HG03097 (cell line): ENCODE data around the gene BTBD9.
A peak's percentile ranks its signal among the peaks of the same experiment; 100 is the strongest.
"Not testable (repeated sequence)": the region's sequence is repeated elsewhere in the genome, so short reads cannot be mapped to it uniquely, and the experiment has no call there.

ENCODE experiments used
- ATAC-seq: cut with Tn5 transposase; IDR thresholded peaks from one replicate; pipeline ENCODE4 v1.9.1; 2021; ENCODE audit not compliant: unreplicated experiment, low FRiP score

BTBD9 gene

DNA sequence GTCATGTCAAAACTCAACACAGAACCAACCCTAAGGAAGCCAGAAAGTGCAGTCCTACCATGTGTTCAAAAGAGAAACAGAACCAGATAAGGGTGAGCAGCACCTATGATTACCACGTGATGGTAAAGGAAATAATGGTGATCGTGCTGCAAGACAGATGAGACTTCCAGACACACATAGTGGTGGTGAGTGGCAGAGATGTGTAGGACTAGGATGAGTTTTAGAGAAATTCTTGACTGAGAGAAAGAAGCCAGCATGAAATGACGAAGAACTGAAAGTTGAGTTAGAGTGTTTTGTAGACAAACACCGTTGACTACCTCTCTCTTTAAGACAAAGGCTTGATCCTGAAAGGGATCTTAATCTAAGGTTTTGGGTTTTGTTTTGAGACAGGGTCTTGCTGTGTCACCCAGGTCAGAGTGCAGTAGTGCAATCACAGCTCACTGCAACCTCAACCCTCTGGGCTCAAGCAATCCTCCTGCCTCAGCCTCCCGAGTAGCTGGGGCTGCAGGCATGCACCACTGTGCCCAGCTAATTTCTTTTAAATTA is 10.6 kb upstream of the BTBD9 start:
- no peak for ATAC-seq

GRCh38 chr6:38649744-38650143 is 10.0 kb upstream of the BTBD9 start:
- ATAC-seq, result no peak

GRCh38 chr6:38648629-38649028 is 8.9 kb upstream of the BTBD9 start:
- no peak for ATAC-seq

DNA sequence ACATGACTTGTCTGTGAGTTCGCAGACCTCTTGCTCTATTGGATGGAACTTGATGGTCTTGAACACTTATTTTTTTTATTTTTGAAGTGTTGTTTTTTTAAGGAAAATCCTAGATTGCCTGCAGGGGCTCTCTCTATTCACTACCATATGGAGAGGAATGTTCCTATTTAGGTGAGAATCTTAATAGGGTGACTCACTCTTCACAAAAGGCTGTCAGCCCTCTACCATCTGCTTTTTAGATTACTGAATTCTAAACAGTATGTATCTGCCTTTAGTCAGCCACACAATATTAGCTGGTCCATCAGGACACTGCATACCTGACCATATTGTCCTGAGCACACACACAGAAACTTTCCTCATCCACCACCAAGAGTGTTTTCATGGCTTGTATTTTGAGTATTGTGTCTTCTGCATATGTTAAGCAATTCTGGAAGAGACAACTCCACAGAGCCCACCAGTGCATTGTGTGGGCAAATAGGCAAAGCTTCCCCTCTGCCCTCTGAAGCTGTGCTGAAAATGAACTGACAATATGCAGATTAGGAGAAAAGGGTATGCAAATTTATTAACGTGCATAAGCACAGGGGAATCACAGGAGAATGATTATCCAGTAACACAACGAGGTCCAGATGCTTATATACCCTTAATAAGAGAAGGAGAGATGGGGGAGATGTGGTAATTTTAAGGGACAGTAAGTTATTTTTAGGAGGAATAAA is 6.6 kb upstream of the BTBD9 start:
- no peak for ATAC-seq

- no peak for ATAC-seq
Observed at GRCh38 chr6:38644951-38645350, 5.2 kb upstream of the BTBD9 start.

DNA sequence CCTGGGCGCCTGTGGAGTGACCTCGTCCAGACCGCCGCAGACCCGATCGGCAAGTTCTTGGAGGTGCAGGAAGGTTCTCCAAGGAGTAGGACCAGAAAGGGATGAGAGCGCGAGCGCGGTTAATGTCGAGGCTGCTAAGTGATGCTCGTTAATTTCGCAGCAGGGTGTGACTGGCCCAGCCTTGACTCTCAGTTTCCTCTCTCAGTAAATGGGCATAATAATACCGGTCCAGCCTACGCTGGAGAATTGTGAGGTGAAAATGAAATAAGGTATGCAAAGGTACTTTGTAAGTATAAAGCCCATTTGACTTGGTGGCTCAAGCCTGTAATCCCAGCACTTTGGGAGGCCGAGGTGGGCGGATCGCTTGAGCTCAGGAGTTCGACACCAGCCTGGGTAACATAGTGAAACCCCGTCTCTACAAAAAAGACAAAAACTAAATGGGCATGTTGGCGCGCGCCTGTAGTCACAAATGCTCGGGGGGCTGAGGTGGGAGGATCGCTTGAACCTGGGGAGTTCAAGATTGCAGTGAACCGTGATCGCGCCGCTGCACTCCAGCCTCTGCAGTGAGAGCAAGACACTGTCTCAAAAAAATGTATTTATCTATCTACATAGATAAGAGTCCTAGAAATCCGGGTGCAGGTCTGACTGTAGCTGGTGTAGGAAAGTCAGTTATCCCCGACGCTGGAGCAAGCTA is 634 bp upstream of the BTBD9 start:
- no peak for ATAC-seq

GRCh38 chr6:38638941-38639497 is 710 bp downstream of the BTBD9 start:
- peak; percentile 27 for ATAC-seq

- no peak for ATAC-seq
Observed at GRCh38 chr6:38637756-38638155, 2.0 kb downstream of the BTBD9 start.

DNA sequence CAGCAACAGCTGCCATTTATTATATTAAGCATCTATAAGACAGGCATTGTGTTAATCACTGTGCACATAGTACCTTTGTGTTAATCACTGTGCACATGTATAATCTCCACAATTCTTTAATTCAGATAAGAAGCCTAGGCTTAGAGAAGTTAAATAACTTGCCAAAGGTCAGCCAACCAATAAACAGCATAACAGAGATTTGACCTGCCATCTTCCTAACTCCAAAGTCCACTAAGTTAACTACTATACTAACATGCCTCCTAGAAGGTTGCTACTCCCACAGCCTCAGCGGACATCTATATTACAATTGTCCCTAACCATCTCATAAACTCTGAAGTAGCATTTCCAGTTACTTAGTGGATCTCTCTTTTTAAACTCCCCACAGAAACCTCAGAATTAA is 3.7 kb downstream of the BTBD9 start:
- no peak for ATAC-seq

DNA sequence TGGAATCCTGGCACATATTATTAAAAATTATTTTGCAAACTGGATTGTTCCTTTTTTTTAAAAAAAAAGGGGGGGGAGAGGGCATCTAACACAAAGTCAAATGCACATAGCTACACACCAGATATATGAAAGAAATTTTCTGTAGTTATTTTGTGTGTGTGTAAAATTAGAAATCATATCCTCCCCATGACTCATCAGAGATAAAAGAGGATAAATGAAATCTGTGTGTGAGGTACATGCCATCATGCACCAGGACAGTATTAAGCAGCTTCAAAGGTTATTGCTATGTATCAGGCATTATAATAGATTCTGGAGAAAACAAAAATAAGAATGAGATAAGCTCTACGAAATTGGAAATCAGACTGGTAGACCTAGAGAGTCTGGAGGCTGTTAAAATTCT is 5.2 kb downstream of the BTBD9 start:
- ATAC-seq, result no peak

DNA sequence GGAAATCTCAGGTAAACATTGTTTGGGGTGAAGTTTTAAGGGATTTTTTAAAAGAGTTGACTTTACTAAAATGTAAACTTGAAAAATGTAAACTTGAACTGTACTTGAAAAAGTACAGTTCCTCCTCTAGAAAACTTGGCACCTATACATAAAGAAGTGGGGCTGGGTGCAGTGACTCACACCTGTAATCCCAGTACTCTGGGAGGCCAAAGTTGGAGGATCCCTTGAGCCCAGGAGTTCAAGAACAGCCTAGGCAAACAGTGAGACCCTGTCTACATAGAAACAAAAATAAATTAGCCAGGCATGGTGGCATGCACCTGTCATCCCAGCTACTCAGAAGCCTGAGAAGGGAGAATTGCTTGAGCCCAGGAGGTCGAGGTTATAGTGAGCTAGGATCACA is 7.2 kb downstream of the BTBD9 start:
- ATAC-seq, result no peak

DNA sequence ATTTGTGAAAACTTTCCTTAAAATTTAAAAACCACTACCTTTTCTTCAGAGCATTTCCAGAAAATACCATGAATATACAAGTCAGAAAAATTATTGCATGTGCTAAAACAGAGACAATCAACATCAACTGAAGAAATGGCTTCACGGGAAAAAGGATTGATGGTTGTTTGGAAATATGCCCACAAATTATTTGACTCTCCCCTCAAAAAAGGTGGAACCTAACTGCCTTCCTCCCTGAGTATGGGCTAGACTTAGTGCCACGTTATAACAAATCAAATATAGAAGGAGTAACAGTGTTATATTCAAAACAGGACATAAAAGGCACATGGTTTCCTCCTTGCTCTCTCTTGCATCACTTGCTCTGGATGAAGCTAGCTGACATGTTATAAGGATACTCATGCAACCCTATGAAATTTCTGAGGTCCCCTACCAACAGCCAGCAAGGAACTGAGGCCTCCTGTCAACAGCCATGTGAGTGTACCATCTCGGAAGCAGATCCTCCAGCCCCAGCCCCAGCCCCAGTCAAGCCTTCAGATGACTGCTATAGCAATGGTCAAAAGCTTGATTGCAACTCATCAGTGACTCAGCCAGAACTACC is 8.4 kb downstream of the BTBD9 start:
- ATAC-seq, result no peak

GRCh38 chr6:38625217-38625616 is 14.5 kb downstream of the BTBD9 start:
- ATAC-seq, result no peak

DNA sequence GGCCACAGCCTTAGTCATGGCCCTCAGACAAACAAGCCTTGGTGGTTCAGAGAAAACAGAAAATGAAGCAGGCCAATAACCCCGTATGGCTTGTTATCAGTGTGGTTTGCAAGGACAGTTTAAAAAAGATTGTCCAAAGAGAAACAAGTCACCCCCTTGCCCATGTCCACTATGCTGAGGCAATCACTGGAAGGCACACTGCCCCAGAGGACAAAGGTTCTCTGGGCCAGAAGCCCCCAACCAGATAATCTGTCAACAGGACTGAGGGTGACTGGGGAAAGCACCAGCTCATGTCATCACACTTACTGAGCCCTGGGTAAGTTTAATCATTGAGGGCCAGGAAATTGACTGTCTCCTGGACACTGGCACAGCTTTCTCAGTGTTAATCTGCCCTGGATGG is 20.4 kb downstream of the BTBD9 start:
- ATAC-seq, result not testable (repeated sequence)

GRCh38 chr6:38618301-38618700 is 21.4 kb downstream of the BTBD9 start:
- ATAC-seq, result not testable (repeated sequence)

- no peak for ATAC-seq
Observed at GRCh38 chr6:38617856-38618255, 21.9 kb downstream of the BTBD9 start.

DNA sequence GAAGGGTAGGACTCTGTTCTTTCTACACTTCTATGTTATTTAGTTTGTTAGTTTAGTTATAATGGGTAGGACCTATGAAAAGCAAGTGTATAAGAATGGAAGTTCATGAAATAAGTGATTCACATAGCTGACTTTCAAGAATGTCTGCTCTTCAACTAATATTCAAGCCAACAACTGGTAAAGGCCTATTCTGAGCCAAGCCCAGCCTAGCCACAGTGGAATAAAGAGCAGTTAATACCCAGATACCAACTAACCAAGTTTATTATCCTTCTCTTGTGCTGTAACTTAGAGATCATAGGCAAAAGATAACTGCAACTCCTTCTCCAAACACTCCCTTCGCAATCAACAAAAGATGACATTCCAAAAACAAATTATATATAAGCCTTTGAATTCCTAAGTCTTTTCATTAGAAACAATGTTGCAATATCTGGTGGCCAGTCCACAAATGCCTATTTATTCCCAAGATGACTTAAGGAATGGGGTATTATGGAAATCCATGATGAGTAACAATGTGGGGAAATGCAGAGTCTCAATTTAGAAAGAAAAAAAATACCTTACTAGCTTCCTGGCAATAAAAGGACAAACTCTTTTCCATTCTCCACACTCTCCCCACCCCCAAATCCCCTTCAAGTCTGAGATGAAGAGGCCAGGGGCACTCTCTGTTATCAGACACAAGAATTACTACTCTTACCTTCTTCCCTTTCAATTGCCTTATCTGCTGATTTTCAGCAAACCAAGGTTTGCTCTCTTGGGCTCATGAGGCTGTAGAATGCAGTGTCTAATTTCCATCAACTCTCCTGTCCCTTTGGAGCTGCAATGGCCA is 27.4 kb downstream of the BTBD9 start:
- ATAC-seq, result no peak

DNA sequence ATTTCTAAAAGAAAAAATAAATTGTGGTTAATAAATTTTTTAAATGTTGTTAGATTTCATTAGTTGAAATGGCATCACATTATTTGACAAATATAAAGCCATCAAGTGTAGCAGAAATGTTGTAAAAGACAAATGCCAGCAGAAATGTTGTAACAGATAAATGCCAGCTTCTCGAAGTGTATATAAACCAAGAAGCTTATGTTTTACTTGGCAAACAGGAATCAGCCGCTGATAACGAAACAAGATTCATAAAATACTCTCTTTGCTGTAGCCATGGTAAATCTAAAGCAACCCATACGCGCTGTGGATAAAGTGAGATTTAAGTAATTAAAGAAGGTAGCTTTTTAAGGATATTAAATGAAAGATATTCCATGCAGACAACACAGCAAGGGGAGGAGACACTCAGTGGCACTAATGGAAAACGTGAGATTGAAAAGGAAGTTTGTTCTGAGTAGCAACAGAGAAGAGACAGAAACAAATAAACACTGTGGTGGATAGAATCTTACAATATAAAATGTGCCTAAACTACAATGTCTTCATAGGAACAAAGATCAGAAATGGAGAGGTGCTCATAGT is 29.6 kb downstream of the BTBD9 start:
- no peak for ATAC-seq

DNA sequence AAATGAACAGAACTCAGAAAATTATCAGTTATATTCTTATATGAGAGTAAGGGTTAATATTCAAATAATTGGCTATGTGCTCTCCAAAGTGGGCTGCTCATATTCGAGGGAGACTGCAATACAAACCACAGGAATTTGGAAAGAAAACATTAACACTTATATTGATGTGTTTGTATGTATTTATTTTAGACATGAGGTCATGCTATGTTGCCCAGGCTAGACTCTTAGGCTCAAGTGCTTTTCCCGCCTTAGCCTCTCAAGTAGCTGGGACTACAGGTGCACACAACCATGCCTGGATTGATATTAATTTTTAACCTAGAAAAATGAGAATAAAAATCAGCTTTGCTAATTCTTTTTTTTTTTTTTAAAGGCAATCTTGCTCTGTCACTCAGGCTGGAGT is 35.0 kb downstream of the BTBD9 start:
- ATAC-seq, result no peak

- ATAC-seq, result no peak
Observed at GRCh38 chr6:38603966-38604365, 35.8 kb downstream of the BTBD9 start.
